HUES6 (cell line): ENCODE data around the gene GPR107.

Source experiments
- H3K27ac ChIP-seq: 2 replicates; pipeline ENCODE4 v1.7.0; 2013; ENCODE audit warnings: low read depth, mild to moderate bottlenecking, low read length, inconsistent platforms
- H3K27me3 ChIP-seq: 2 replicates; pipeline ENCODE4 v1.6.1; 2013; ENCODE audit warnings: low read length; ENCODE audit not compliant: control insufficient read depth, insufficient read depth
- H3K36me3 ChIP-seq: 2 replicates; pipeline ENCODE4 v1.6.1; 2013; ENCODE audit warnings: low read length; ENCODE audit not compliant: control insufficient read depth, insufficient read depth
- H3K4me1 ChIP-seq: 2 replicates; pipeline ENCODE4 v1.6.1; 2013; ENCODE audit warnings: low read length; ENCODE audit not compliant: control insufficient read depth, insufficient read depth
- H3K4me3 ChIP-seq: 2 replicates; pipeline ENCODE4 v1.5.1; 2013; ENCODE audit warnings: low read depth, low read length
- H3K9ac ChIP-seq: one replicate; pipeline ENCODE4 v1.6.1; 2013; ENCODE audit warnings: mild to moderate bottlenecking, low read length
- H3K9me3 ChIP-seq: 2 replicates; pipeline ENCODE4 v1.6.1; 2013; ENCODE audit warnings: low read depth, low read length; ENCODE audit not compliant: control insufficient read depth, insufficient read depth

The GPR107 gene

GRCh38 chr9:130177898-130178805, 124.4 kb downstream of the GPR107 start:
- Histone ChIP-seq H3K27me3 (no peaks in the 10 kb centered on the region), H3K4me3 (no peak overlapping the region), H3K36me3 (no peaks in the 10 kb centered on the region), H3K27ac (no peak overlapping the region), H3K4me1 (peaks cover 21% of the 10 kb centered on the region), H3K9ac (no peak overlapping the region), H3K9me3 (no peaks in the 10 kb centered on the region)

GRCh38 chr9:130179331-130179907, 125.7 kb downstream of the GPR107 start:
- Histone ChIP-seq H3K27ac (no peak overlapping the region), H3K27me3 (no peaks in the 10 kb centered on the region), H3K4me1 (peaks cover 13% of the 10 kb centered on the region; the same call in 1 of the 2 replicates), H3K4me3 (no peak overlapping the region), H3K9ac (no peak overlapping the region), H3K9me3 (no peaks in the 10 kb centered on the region), H3K36me3 (no peaks in the 10 kb centered on the region)

- no peak overlapping the region for H3K4me3 ChIP-seq
- H3K9ac ChIP-seq, result no peak overlapping the region
- H3K27ac ChIP-seq, result no peak overlapping the region
- no peaks in the 10 kb centered on the region for H3K36me3 ChIP-seq
- H3K4me1 ChIP-seq, result peaks cover 20% of the 10 kb centered on the region; the same call in 1 of the 2 replicates
- no peaks in the 10 kb centered on the region for H3K27me3 ChIP-seq
- no peaks in the 10 kb centered on the region for H3K9me3 ChIP-seq
Observed at GRCh38 chr9:130180516-130180915, 126.8 kb downstream of the GPR107 start.

- H3K4me3 ChIP-seq, result no peak overlapping the region
- H3K9ac ChIP-seq, result no peak overlapping the region
- no peaks in the 10 kb centered on the region for H3K27me3 ChIP-seq
- H3K9me3 ChIP-seq, result no peaks in the 10 kb centered on the region
- no peaks in the 10 kb centered on the region for H3K36me3 ChIP-seq
- H3K27ac ChIP-seq, result no peak overlapping the region
- H3K4me1 ChIP-seq, result peaks cover 33% of the 10 kb centered on the region
Observed at GRCh38 chr9:130181678-130182380, 128.1 kb downstream of the GPR107 start.

GRCh38 chr9:130182381-130182909, 128.7 kb downstream of the GPR107 start:
- Histone ChIP-seq H3K9ac (no peak overlapping the region), H3K27ac (no peak overlapping the region), H3K36me3 (no peaks in the 10 kb centered on the region), H3K27me3 (no peaks in the 10 kb centered on the region), H3K4me3 (no peak overlapping the region), H3K4me1 (peaks cover 39% of the 10 kb centered on the region), H3K9me3 (no peaks in the 10 kb centered on the region)

GRCh38 chr9:130183133-130183762, 129.5 kb downstream of the GPR107 start:
- no peaks in the 10 kb centered on the region for H3K36me3 ChIP-seq
- H3K9ac ChIP-seq, result peak overlapping the region; percentile 25
- H3K27ac ChIP-seq, result peak overlapping the region; percentile 35; the same call in 1 of the 2 replicates
- peaks cover 41% of the 10 kb centered on the region for H3K4me1 ChIP-seq
- H3K27me3 ChIP-seq, result no peaks in the 10 kb centered on the region
- no peak overlapping the region for H3K4me3 ChIP-seq
- H3K9me3 ChIP-seq, result no peaks in the 10 kb centered on the region

GRCh38 chr9:130185017-130185416, 131.3 kb downstream of the GPR107 start:
- no peaks in the 10 kb centered on the region for H3K9me3 ChIP-seq
- no peak overlapping the region for H3K4me3 ChIP-seq

GRCh38 chr9:130185490-130186031, 131.9 kb downstream of the GPR107 start:
- Histone ChIP-seq H3K4me1 (peaks cover 41% of the 10 kb centered on the region), H3K27me3 (no peaks in the 10 kb centered on the region), H3K36me3 (no peaks in the 10 kb centered on the region), H3K9me3 (no peaks in the 10 kb centered on the region), H3K9ac (no peak overlapping the region), H3K4me3 (no peak overlapping the region), H3K27ac (0 out of 2 replicates have a peak overlapping the region, but pooled peaks have one; percentile 16)

More at GRCh38 chr9:130185017-130185416, 131.3 kb downstream of the GPR107 start:
- no peak overlapping the region for H3K27ac ChIP-seq
- H3K36me3 ChIP-seq, result no peaks in the 10 kb centered on the region
- no peak overlapping the region for H3K9ac ChIP-seq
- peaks cover 41% of the 10 kb centered on the region for H3K4me1 ChIP-seq
- H3K27me3 ChIP-seq, result no peaks in the 10 kb centered on the region

- no peaks in the 10 kb centered on the region for H3K27me3 ChIP-seq
- no peaks in the 10 kb centered on the region for H3K9me3 ChIP-seq
- H3K4me1 ChIP-seq, result peaks cover 41% of the 10 kb centered on the region
- H3K36me3 ChIP-seq, result no peaks in the 10 kb centered on the region
- H3K4me3 ChIP-seq, result no peak overlapping the region
- H3K27ac ChIP-seq, result 0 out of 2 replicates have a peak overlapping the region, but pooled peaks have one; percentile 16
- no peak overlapping the region for H3K9ac ChIP-seq
Observed at GRCh38 chr9:130186051-130186450, 132.3 kb downstream of the GPR107 start.

- H3K4me1 ChIP-seq, result peaks cover 41% of the 10 kb centered on the region
- H3K36me3 ChIP-seq, result no peaks in the 10 kb centered on the region
- H3K27ac ChIP-seq, result peak overlapping the region; percentile 14; the same call in 1 of the 2 replicates
- H3K9ac ChIP-seq, result peak overlapping the region; percentile 4
- no peaks in the 10 kb centered on the region for H3K9me3 ChIP-seq
- H3K27me3 ChIP-seq, result no peaks in the 10 kb centered on the region
- H3K4me3 ChIP-seq, result peak overlapping the region; percentile 43; the same call in 1 of the 2 replicates
Observed at GRCh38 chr9:130186839-130187522, 133.3 kb downstream of the GPR107 start.
